ENCODE data around the gene DNAH3. TPM values are rescaled to one million over a fixed set of nuclear protein-coding genes. Genes with fewer than 3 reads are reported as not detected.

The DNAH3 gene
- total and polyA plus RNA-seq, 2 of the 8 experiments (the other 6 are each of a cell fraction or from before 2014, with no cell fraction given), result 0.57 to 0.71 TPM

DNA sequence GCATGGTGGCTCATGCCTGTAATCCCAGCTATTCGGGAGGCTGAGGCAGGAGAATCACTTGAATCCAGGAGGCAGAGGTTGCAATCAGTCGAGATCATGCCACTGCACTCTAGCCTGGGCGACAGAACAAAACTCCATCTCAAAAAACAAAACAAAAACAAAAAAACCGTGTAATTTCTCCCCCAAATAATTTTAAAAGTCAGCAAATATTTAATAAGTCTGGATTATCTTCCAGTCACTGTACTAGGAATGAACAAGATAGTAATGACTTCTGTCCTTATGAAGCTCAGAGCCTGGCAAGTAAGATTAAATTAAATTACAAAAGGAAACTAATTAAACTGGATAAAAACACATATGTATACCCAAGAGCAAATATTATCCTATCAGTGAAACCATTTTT, 113.5 kb downstream of the DNAH3 start:
- 94% methylated on average over 4 of the region's 4 CpGs; no CpG with 5 or more reads in 1 of the 2 experiments for WGBS, 2 experiments (ENCODE audit: extremely low coverage in 1 of 2, insufficient coverage in 1 of 2, insufficient read length in 1 of 2, insufficient replicate concordance in 2 of 2, low coverage in 1 of 2, low lambda C conversion rate in 2 of 2, missing lambda C conversion rate in 1 of 2)
- CTCF ChIA-PET (ENCODE audit: partially characterized antibody), result no interaction called here
- TF ChIP-seq SAP30 (IDR thresholded peaks at IDR 0.05; ENCODE audit: insufficient read depth, insufficient replicate concordance, low read length) (no peak), KDM5A (IDR thresholded peaks at IDR 0.05; ENCODE audit: low read length) (no peak), FOSL1 (IDR thresholded peaks at IDR 0.05; ENCODE audit: insufficient read depth, low read depth, low read length) (no peak), CHD1 (IDR thresholded peaks at IDR 0.05; ENCODE audit: low read depth, low read length) (no peak)

More for the DNA sequence above, 113.5 kb downstream of the DNAH3 start:
- H3K23ac ChIP-seq (ENCODE audit: insufficient read length), result no peak overlapping the region
- DNase-seq (ENCODE audit: low read depth in 1 of 2, low spot score in 2 of 2) (no peak), FAIRE-seq (no peak)
- no peak overlapping the region for H3K14ac ChIP-seq (ENCODE audit: insufficient read length)
- H3K4me3 ChIP-seq (ENCODE audit: extremely low read depth in 1 of 4, insufficient read depth in 2 of 4, low read depth in 3 of 4, low read length in 4 of 4), result no peak overlapping the region
- no peaks in the 10 kb centered on the region for H3K4me1 ChIP-seq (replicated peaks in 1 of 4; ENCODE audit: control insufficient read depth in 3 of 4, insufficient read depth in 4 of 4, low read length in 3 of 4)
- H2AFZ ChIP-seq (ENCODE audit: low read length), result no peak overlapping the region
- no peak overlapping the region for H4K5ac ChIP-seq (ENCODE audit: insufficient read length, low read depth, low read length)
- H3K36me3 ChIP-seq (ENCODE audit: control insufficient read depth in 2 of 4, insufficient read depth in 4 of 4, low read length in 3 of 4), result no peaks in the 10 kb centered on the region
- H3K79me1 ChIP-seq (ENCODE audit: low read depth, low read length), result no peaks in the 10 kb centered on the region
- H3K4ac ChIP-seq (replicated peaks; ENCODE audit: insufficient read length, low read depth, low read length), result no peak overlapping the region
- no peak overlapping the region for H3K27ac ChIP-seq (ENCODE audit: low read depth, low read length)
- no peak overlapping the region for H4K8ac ChIP-seq (ENCODE audit: extremely low read depth, insufficient read depth, low read length)
- H4K20me1 ChIP-seq (replicated peaks in 1 of 2; ENCODE audit: control insufficient read depth in 1 of 2, insufficient read depth in 2 of 2, low read length in 2 of 2), result no peaks in the 10 kb centered on the region
- POLR2A ChIA-PET (ENCODE audit: partially characterized antibody), result no interaction called here
- no peak overlapping the region for H2BK5ac ChIP-seq (ENCODE audit: low read depth, low read length)
- H4K91ac ChIP-seq (replicated peaks; ENCODE audit: insufficient read length, low read length), result no peak overlapping the region
- H3K56ac ChIP-seq (replicated peaks; ENCODE audit: insufficient read length, low read depth, low read length), result no peak overlapping the region
- H3K9me3 ChIP-seq (ENCODE audit: insufficient read depth in 2 of 2, low read depth in 1 of 2, low read length in 1 of 2), result no peaks in the 10 kb centered on the region
- H3K79me2 ChIP-seq (ENCODE audit: control insufficient read depth in 1 of 2, insufficient read depth in 2 of 2, low read length in 2 of 2), result no peaks in the 10 kb centered on the region
- H3K4me2 ChIP-seq (ENCODE audit: insufficient read depth in 1 of 2, low read depth in 2 of 2, low read length in 2 of 2), result no peak overlapping the region
- no peak overlapping the region for H2BK20ac ChIP-seq (ENCODE audit: low read length)
- no peaks in the 10 kb centered on the region for H3K27me3 ChIP-seq (replicated peaks in 1 of 4; ENCODE audit: control insufficient read depth in 3 of 4, extremely low read depth in 1 of 4, insufficient read depth in 3 of 4, low read length in 3 of 4)
- no peak overlapping the region for H3K9ac ChIP-seq (replicated peaks in 1 of 4; ENCODE audit: extremely low read depth in 1 of 4, low read depth in 3 of 4, low read length in 3 of 4)
- H2BK15ac ChIP-seq (ENCODE audit: low read length), result no peak overlapping the region
- no peak overlapping the region for H2AK5ac ChIP-seq (ENCODE audit: low read depth, low read length)
- no peaks in the 10 kb centered on the region for H3K23me2 ChIP-seq (ENCODE audit: low read depth, low read length)
- H3K18ac ChIP-seq (ENCODE audit: extremely low read depth, low read length), result no peak overlapping the region
- H2BK12ac ChIP-seq (ENCODE audit: low read depth, low read length), result no peak overlapping the region
- no peak overlapping the region for H2BK120ac ChIP-seq (replicated peaks; ENCODE audit: low read depth, low read length)

Measured in H1 (cell line).